Stimulated activated CD4-positive, alpha-beta T cell treated with anti-CD3 and anti-CD28 coated beads, Interleukin-2, amount 100 ng/mL, for 48 hours (primary cell): ENCODE results near the gene TNFRSF1B.

ENCODE experiments used
- DNase-seq, 2 donors: peaks; one replicate each; pipeline ENCODE4 v3.0.0-alpha.2; 2020

Gene TNFRSF1B

DNA sequence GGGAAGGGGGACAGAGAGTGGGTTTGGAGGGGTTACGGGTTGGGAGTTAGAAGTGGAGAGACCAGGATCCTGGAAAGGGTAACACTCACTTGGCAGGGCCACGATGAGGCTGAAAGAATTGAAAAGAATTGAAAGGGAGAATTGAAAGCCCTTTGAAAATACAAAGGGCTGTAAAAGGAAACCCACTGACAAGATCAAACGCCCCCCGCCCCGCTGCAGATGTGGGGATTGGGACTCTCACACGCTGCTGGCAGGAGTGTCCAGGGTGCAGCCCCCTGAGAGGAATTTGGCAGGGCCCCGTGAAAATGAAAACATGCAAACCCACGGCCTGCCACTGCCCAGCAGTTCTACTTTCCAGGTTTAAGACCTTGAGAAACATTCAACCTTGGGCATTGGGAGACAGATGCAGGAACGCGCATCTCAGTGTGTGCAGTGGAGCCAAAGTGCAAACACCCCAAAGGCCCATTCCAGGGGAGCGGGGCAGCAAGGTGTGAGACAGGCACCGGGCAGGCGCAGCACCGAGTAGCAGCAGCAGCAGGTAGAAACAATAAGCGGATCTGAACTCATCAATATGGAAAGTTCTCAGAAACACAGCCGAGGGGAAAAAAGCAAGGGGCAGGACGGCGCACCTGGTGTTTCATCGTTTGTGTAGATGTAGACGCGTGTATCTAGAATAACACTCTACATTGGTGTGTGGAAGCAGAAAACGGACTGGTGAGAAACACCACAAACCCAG lies 8.3 kb upstream of the TNFRSF1B start:
- no peak for DNase-seq

DNA sequence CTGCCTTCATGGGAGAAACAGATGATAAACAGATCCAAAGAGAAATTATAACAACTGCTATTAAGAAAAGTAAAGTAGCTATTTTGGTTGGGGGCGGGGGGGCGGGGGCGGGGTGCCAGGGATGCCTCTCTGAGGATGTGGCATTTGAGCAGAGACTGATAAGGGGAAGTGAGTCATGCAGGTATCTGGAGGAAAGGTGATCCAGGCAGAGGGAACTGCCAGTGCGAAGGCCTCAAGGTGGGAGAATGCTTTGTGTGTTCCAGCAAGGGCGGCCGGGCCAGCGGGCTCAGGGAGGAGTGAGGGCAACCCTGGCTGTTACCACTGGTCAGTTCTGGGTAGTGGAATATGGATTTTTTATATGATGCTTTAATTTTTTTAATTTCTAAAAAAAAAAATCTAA lies 7.0 kb upstream of the TNFRSF1B start:
- no peak for DNase-seq

DNA sequence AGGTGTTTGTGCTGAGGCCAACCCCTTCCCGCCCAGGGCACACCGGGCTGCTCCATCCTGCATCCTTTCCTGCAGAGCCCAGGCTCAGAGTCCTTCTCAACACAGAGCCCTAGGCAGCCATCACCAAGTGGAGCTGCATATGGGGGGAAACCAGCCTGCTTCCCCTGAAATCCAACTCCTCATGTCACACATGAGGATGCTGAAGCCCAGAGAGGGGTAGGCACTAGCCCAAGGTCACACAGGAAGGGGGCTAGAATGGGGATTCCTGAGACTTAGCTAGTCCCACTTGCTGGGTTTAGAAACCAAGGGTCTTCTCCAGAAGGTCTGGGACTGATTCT lies 5.5 kb upstream of the TNFRSF1B start:
- no peak for DNase-seq

GRCh38 chr1:12161662-12162458 lies 4.9 kb upstream of the TNFRSF1B start:
- DNase-seq, result peak; percentile 63 to 65

DNA sequence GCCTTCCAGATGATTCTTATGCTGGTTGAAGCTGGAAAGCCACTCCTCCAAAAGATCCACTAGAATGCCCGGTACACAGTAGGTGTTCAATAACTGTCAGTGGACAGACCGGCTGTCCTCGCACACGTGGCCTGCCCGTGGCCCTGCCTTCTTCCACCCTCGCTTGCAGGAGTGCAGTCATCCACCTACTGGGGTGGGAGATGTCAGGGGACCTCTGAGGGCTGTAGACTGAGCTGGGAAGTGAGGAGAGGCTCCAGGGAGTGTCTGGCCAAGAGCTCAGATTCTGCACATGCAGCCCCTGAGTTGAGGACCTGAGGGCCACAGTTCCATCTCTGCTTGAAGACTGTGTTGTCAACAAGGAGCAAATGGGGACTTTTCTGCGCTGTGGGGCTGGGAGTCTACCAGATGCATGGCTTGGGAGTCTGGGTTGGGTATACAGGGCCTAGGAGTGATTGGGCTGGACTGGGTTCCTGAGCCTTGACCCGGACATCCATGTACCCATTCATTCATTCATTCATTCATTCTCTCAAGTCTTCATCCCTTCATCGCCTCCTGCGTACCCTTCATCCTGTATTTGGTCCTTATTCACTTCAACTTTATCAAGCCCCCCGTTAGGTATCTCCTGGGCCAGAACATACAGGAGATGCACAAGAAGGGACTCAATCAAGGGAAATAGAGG lies 4.2 kb upstream of the TNFRSF1B start:
- no peak for DNase-seq

DNA sequence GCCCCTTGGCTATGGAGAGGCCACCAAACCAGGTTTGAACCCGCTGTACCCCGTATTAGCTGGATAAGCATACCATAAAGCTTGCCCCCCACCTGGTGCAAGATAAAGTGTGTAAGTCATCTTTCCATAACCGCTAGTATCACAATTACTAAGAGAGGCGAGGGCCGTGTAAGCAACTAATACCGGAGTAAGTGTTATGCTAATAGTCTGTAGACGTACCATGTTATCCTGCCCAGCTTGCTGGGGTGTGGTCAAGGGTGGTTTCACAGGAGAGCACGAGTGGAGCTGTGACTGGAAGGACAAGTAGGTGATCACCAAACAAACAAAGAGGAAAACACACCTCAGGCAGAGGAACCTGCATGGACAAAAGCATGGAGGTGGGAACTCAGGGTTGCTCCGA lies 3.6 kb upstream of the TNFRSF1B start:
- DNase-seq, result no peak

DNA sequence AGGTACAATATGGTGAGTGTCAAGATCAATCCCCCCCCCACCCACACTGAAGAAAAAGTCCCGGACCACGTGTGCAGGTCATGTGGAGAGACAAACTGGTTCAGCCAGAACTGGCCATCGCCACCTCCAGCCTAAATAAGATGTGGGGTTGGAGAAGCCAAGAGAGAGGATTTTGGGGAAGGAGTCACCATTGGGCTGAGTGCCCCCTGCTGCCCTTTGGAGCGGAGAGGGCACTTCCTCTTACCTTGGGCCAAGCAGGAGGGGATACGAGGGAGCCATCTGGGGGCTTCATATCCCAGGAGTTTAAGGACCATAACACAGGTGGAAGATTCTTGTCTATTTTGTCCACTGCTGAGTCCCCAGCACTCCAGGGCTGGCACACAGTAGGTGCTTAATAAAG lies 2.6 kb upstream of the TNFRSF1B start:
- no peak for DNase-seq

GRCh38 chr1:12165342-12165741 lies 1.4 kb upstream of the TNFRSF1B start:
- no peak for DNase-seq

GRCh38 chr1:12167493-12168429 lies 970 bp downstream of the TNFRSF1B start:
- DNase-seq, result no peak

GRCh38 chr1:12168451-12169160 lies 1.8 kb downstream of the TNFRSF1B start:
- DNase-seq, result no peak

GRCh38 chr1:12169442-12170135 lies 2.8 kb downstream of the TNFRSF1B start:
- no peak for DNase-seq

DNA sequence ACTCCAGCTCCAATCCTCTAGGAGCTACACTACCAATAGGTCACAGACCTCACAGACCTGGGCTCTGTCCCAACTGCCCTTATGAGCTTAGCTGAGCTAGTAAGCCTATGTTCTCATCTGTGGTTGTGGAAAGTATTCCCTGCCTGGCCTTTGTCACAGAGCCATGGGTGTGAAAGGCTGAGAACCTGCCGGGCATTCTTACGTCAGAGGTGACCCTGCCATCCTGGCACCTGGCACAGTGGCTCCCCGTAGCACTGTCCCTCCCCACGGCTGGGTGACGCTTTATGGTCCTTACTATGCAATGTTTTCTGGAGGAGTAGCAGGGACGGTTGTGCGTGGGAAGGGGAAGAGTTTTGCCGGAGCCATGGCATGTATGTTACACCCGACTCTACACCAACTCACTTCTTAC lies 3.5 kb downstream of the TNFRSF1B start:
- no peak for DNase-seq

DNA sequence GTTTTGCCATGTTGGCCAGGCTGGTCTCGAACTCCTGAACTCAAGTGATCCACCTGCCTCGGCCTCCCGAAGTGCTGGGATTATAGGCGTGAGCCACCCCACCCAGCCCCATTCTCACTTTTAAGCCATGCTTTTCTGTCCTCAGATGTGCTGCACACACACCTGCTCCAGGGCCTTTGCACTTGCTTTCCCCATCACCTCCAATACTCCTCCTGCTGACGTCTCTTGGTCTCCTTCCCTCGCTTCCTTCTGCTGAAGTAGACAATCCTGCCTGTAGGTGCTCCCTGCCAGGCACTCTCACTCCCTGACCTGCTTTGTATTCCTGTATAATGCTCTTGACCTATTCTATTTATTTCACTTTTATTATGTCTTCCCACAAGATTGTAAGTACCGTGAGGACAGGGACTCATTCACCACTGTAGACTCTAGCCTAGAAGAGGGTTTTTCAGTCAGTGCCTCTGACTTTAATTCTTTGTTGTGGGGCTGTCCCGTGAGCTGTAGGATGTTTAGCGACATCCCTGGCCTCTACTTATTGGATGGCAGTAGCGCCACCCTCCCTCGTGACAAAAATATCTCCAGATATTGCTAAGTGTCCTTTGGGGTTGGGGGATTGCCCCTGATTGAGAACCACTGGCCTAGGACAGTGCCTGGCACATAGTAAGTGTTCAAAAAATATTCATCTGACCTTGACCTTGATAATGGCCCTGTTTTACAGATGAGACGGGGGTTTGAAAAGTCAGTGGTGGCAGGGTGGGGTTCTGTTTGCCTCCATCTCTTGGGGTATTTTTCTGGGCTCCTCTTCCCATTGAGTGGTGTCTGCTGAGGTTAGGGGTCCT lies 4.6 kb downstream of the TNFRSF1B start:
- DNase-seq, result no peak

GRCh38 chr1:12172042-12172851 lies 5.5 kb downstream of the TNFRSF1B start:
- DNase-seq, result no peak

GRCh38 chr1:12173041-12173509 lies 6.3 kb downstream of the TNFRSF1B start:
- DNase-seq, result no peak

DNA sequence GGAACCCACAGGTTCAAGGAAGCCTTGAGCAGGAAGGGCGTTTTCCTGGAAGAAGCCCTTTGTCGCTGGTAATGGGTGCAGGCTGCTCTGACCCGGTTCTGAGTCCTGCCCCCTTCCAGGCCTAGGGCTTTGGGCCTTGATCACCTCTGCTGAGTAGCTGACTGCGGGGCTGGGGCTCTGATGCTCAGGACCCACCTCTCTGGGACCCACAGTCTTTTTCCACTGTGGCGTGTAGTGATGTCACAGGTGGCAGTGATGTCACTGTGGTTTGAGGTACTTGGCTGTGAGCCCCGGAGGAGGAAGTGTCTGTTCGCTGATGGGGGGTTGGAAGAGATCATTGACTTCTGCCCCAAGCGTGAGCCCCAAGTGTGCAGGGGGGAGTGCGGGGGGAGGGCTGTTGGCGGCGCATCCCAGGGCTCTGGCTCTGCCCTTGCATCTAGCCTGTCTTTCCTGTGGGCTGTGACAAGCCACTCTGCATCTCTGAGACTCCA lies 6.9 kb downstream of the TNFRSF1B start:
- peak; percentile 75 to 76 for DNase-seq

DNA sequence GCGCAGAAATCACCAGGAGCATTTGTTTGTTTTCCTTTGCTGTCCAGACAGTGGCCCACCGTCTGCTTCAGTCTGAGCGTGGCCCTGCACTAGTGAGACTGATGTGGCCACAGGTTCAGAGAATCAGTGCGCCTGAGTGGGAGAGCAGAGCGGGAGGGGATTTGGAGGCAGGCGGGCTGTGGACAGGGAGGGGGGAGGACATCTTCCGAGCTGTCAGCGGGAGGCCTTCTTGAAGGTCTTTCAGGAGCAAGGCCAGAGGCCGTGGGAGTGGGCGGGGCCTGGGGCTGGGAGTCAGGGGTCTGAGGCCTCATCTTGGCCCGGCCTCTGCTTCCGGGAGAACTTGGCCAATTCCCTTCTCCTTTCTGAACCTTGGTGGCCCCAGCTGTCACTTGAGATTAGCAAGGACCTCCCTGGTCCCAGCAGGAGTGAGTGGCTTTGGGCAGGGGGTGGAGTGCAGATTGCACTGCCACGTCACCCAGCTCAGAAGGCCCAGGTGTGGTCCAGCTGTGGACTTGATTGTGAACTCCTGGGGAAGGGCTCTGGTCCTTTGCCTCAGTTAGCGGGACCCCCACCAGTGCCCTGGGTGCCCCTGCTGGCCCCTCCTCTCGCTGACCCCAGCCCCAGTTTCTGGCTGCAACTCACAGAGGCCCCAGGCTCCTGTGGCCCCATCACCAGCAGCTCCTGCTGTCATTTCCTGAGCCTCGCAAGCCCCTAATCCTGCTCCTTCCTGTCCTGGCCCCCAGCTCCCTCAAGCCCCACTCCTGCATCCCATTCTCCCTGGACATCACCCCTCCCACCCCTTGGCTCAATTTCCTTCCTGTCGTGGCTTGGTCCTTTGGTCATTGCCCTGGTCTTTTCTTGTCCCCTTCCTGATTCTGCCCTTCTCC lies 8.4 kb downstream of the TNFRSF1B start:
- DNase-seq, result no peak
